NCI-H82 (cell line): ENCODE results near the gene TMEM235.
A peak's percentile ranks its signal among the peaks of the same experiment; 100 is the strongest.

Experiments used
- DNase-seq: peaks from one replicate; lab custom pipeline; 2025; lab: John Stamatoyannopoulos, UW

The TMEM235 gene

DNA sequence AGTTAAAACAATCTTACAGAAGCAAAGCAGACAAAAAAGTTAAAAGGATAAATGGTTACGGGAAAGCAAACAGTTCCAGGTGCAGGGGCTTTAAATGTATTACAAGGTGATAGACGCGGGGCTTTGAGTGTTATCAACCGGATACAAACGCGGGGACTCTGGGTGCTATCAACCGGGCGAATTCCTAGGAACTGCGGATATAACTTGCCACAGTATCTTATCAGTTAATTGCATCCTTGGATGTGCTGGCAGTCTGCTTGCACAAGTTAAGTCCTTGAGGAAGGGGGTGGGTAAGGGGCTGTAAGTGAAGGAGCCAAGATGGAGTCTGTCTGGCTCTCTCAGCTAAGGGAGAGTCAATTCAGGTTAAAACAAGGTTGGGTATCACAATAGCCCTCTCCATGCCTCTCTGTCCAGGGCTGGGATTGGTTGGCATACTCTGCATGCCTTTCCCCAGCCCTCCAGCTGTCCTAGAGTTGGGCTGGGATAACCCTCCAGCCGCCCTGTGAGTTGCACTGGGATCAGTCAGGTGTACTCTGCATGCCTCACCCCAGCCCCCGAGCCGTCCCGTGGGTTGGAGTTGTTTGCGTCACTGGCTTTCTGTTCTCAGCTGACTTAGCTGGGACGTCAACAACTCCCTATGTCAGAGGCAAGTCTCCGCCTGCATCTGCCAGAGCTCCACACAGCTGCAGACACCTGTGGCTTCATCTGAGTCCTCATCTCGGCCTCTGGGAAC, 40.9 kb downstream of the TMEM235 start:
- DNase-seq = no peak

DNA sequence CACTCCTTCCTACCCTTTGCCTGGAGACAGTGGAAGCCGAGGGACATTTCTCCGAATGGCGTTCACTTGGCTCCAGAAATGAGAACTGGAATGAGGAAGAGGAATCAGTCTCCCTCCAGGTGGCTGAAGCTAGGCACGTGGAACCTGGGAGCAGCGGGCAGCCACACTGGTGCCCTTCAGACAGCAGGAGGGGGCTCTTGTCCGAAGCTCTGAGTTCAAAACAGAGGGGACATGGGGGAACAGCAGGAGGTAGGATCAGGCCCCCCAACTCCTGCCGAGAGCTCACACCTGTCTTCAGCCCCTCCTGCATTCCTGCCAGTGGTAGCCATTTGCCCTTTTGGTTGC, 41.5 kb downstream of the TMEM235 start:
- DNase-seq = no peak

DNA sequence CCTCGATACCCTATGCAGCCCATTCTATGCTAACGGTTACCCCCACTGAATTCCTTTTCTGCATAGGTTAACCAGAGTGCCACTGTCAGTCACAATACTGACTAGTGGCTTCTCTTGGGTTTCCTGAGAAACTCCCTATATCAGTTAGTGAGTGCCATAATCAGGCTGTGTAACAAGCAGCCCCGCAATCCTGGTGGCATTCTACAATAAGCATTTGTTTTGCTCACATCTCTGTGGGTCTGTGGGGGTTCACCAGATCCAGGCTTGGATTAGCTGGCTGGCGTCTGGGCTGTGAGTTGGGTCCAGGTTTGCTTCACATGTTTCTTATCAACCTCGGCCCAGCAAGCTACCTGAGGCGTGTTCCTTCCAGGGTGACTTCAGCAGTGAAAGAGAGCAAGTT, 42.4 kb downstream of the TMEM235 start:
- no peak for DNase-seq

DNA sequence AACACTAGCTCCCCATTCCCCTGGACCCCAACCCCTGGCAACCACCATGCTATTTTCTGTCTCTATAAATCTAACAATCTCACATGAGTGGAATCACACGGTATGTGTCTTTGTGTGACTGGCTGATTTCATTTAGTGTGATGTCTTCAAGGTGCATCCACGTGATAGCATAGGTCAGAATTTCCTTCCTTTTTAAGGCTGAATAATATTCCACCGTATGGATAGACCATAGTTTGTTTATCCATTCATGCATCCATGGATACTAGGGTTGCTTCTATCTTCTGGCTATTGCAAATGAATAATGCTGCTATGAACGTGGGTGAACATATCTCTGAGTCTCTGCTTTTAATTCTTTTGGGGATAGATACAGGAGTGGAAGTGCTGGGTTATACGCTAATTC, 43.9 kb downstream of the TMEM235 start:
- no peak for DNase-seq

DNA sequence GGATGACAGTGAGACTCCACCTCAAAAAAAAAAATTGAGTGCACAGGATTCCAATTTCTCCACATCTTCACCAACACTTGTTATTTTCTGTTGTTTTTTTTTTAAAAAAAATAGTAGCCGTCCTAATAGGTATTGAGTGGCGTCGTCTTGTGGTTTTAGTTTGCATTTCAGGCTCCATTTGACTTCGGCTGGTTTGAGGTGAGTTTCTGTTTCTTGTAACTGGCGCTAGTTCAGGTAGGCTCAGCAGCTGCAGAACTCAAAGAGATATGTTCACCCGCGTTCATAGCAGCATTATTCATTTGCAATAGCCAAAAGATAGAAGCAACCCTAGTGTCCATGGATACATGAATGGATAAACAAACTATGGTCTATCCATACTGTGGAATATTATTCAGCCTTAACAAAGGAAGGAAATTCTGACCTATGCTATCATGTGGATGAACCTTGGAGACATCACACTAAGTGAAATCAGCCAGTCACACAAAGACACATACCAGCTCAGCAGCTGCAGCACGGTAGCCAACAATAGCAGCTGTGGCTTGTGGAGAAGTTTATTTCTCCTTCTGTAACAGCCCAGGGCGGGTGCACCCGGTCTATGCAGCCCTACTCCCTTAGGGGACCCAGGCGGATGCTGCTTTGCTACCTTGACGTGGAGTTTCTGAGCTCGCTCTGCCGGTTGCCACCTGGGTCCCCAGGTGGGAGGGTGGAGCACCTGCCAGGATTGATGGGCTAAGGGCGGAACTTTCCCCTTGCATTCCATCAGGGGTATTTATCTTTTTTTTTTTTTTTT, 44.9 kb downstream of the TMEM235 start:
- no peak for DNase-seq

DNA sequence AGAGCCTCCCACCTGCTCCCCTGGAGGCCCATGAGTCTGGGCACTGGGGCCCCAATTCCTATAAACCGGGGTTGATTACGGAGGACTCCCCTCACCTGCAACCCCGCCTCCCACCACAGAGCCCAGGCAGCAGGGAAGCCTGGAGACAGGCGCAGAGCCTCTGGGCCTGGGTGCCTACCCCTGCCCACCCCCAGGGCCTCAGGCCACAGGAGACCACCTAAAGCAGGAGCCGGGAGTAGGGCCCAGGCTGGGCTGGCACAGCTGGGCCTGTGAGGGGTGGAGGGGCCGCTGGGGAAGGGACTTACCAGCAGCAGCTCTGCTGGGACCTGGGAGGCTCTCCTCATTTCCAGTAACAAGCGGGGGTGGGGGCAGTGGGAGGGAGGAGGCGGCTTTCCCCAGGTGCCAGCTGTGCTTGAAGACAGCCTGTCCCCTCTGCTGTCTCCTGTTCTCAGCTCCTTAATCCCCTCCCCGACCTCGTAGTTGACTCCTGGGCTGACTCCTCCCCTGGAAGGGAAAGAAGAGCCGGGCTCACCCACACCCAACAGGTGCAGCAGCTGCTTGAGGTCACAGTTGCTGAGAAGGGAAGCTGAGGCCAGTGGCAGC, 46.8 kb downstream of the TMEM235 start:
- DNase-seq = peak; percentile 98

DNA sequence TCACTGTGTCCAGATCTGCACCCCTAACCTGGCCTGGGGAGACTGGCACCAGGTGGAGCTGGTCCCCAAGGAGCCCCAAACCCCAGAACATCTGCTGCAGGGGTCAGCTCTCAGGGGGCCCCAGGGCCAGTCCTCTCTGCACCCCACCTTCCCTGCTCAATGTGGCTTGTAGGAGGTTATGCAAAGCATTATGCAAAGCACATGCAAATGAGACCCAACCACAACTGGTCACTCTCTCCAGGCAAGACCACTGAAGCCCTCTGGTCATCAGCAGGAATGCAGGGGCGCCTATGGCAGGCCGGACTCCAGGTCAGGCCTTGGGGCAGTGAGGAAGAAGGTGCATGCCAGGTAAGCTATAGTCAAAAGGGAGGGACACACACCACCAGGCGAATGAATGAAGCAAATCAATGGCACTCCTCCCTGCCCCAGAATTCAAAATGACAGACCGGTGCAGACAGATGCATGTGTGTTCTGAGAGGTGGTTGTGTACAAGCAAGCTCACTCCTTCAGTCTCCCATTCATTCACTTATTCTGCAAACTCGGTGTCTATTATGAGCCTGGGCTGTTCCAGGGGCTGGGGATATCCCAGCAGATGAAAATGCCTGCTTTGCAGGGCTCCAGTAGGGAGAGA, 48.0 kb downstream of the TMEM235 start:
- DNase-seq = no peak

DNA sequence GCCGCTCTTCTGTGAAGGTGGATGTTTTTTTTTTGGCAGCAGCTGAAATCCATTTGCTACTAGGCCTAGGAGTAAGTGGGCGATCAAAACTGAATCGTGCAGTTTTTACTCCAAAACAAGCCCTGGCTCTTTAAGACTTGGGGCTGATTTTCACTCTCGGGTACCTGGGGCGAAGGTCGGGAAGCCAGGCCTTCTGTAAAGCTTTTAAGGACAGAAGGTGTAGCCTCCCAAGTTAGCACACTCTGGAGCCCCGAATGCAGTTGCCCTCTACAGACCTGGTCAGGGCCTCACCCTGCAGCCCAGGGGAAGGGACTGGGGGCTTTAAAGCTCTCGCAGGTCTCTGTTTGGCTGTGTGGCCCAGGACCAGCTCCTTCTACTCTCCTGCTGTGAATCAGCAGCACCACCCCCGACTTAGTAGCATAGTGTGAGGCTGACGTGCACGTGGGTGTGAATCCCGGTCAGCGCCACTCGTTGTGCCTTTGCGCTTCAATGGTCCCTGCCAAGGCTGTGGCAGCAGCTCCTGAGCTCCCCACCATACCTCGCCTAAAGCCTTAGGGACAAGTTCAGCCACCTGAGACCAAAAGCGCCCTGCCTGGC, 49.9 kb downstream of the TMEM235 start:
- no peak for DNase-seq

DNA sequence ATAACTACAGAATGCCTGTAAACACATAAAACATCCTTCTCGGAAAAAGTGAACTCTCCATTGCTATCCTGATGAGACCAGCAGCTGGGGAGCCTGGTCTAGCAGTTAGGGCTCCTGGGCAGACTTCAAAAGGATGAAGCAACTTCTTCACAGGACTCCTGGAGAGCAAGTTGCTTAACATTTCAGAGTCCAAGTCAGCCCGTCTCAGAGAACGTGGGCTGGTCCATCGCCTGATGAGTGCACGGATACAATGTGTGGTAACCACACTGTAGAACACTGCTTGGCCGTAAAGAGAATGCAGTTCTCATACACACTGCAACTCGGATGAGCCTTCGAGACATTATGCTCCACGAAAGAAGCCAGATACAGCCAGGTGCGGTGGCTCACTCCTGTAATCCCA, 52.7 kb downstream of the TMEM235 start:
- DNase-seq = no peak

DNA sequence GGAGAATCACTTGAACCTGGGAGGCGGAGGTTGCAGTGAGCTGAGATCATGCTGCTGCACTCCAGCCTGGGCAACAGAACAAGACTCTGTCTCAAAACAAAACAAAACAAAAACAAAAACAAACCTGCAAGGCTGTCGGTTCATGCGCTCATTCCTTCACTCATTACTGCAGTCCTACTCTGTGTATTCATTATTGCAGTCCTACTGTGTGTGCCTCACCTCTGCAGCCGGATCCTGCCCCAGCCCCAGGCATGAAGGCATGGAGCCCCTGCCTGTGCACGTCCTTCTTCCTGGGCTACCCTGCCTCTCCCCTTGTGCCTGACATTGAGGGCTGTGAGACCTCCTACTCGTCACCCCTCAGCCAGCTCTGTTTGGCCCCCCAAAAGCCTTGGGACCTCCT, 57.6 kb downstream of the TMEM235 start:
- DNase-seq = no peak

DNA sequence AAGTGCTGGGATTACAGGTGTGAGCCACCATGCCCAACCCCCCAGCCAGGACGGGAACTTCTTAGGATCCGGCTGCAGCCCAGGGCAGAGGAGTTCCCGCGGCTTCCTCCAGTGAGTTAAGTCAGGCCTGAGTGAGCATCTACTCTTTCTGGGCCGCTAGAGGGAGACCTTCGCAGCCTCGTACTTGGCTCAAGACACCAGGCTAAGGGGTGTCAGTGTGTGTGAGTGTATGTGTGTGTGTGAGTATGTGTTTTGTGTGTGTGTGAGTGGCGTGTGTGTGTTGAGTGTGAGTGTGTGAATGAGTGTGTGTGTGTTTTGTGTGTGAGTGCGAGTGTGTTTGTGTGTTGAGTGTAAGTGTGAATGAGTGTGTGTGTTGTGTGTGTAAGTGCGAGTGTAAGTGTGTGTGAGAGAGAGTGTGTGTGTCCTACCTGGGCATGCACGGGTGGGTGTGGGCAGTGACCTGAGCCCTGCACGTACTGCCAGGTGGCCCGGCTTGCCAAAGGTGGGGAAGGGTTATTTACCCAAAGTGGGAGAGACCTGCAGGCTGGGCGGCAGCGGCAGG, 58.5 kb downstream of the TMEM235 start:
- DNase-seq = peak; percentile 90
